ENCODE results near the gene KLK3.

DNA sequence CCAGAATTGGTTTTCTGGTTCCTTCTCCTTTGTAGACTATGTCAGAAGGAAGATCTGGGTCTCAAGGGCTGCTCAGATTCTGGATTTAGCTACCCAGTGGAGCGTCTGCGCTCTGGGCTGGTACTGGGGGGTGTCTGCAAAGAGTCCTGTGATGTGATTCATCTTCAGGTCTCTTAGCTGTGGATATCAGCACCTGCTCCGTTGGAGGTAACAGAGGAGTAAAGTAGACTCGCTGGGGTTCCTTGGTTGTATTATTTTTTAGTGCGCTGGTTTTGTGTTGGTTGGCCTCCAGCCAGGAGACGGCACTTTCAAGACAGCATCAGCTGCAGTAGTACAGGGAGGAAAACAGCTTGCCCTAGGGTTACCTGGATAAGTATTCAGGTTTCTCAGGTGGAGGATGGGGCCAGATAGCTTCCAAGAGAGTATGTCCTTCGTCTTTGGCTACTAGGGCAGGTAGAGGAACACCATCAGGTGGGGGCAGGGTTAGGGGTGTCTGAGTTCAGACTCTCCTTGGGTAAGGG is 11.0 kb upstream of the KLK3 start:
- TF ChIP-seq, protein P1, sequence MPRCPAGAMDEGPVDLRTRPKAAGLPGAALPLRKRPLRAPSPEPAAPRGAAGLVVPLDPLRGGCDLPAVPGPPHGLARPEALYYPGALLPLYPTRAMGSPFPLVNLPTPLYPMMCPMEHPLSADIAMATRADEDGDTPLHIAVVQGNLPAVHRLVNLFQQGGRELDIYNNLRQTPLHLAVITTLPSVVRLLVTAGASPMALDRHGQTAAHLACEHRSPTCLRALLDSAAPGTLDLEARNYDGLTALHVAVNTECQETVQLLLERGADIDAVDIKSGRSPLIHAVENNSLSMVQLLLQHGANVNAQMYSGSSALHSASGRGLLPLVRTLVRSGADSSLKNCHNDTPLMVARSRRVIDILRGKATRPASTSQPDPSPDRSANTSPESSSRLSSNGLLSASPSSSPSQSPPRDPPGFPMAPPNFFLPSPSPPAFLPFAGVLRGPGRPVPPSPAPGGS (CRISPR knock-in tag; IDR thresholded peaks at IDR 0.05), result no peak
- TF ChIP-seq, protein P2, sequence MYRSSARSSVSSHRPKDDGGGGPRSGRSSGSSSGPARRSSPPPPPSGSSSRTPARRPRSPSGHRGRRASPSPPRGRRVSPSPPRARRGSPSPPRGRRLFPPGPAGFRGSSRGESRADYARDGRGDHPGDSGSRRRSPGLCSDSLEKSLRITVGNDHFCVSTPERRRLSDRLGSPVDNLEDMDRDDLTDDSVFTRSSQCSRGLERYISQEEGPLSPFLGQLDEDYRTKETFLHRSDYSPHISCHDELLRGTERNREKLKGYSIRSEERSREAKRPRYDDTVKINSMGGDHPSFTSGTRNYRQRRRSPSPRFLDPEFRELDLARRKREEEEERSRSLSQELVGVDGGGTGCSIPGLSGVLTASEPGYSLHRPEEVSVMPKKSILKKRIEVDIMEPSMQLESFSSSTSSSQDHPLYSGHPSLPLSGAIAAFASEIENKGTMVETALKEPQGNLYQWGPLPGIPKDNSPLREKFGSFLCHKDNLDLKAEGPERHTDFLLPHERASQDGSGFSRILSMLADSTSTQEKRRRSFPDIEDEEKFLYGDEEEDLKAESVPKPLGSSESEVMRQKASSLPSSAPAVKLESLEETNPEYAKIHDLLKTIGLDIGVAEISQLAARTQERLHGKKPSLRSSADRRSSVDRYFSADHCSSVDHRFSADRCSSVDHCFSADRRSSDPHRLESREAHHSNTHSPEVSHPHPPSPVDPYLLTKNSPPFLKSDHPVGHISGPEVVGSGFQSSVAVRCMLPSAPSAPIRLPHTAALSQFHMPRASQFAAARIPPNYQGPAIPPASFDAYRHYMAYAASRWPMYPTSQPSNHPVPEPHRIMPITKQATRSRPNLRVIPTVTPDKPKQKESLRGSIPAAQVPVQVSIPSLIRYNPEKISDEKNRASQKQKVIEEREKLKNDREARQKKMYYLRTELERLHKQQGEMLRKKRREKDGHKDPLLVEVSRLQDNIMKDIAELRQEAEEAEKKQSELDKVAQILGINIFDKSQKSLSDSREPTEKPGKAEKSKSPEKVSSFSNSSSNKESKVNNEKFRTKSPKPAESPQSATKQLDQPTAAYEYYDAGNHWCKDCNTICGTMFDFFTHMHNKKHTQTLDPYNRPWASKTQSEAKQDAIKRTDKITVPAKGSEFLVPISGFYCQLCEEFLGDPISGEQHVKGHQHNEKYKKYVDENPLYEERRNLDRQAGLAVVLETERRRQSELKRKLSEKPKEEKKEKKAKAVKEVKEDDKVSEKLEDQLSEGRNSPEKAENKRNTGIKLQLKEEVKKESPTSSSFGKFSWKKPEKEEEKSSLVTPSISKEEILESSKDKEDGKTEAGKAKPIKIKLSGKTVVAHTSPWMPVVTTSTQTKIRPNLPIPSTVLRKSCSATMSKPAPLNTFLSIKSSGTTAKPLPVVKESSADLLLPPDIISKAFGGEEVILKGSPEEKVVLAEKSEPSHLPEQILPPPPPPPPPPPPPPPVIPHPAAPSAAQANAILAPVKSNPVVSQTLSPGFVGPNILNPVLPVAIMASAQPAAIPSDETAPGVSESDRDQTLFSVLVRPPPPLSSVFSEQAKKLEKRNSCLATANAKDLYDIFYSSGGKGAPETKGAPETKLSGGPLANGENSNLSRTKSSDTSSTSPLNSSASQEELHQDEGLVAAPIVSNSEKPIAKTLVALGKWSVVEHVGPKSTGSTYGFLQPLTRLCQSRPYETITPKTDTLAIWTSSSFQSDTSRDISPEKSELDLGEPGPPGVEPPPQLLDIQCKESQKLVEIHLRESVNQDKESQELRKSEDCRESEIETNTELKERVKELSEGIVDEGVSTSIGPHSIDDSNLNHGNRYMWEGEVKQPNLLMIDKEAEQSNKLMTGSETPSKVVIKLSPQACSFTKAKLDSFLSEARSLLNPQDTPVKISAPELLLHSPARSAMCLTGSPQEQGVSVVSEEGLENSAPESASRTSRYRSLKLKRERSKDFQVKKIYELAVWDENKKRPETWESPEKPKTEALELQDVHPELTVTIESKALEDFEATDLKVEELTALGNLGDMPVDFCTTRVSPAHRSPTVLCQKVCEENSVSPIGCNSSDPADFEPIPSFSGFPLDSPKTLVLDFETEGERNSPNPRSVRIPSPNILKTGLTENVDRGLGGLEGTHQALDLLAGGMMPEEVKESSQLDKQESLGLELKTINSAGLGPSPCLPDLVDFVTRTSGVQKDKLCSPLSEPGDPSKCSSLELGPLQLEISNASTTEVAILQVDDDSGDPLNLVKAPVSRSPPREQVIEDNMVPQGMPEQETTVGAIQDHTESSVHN (CRISPR knock-in tag; IDR thresholded peaks at IDR 0.05), result no peak
- TF ChIP-seq, protein P3, sequence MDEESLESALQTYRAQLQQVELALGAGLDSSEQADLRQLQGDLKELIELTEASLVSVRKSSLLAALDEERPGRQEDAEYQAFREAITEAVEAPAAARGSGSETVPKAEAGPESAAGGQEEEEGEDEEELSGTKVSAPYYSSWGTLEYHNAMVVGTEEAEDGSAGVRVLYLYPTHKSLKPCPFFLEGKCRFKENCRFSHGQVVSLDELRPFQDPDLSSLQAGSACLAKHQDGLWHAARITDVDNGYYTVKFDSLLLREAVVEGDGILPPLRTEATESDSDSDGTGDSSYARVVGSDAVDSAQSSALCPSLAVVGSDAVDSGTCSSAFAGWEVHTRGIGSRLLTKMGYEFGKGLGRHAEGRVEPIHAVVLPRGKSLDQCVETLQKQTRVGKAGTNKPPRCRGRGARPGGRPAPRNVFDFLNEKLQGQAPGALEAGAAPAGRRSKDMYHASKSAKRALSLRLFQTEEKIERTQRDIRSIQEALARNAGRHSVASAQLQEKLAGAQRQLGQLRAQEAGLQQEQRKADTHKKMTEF (CRISPR knock-in tag; IDR thresholded peaks at IDR 0.05), result no peak
- TF ChIP-seq ZNF678 (CRISPR knock-in tag; IDR thresholded peaks at IDR 0.05) (no peak), ZNF556 (CRISPR knock-in tag; IDR thresholded peaks at IDR 0.05; ENCODE audit: borderline replicate concordance) (no peak), EZH2 (conservative IDR thresholded peaks at IDR 0.05; ENCODE audit: low read depth, low read length) (no peak), ZBTB7A (CRISPR knock-in tag; IDR thresholded peaks at IDR 0.05) (no peak), ETV6 (CRISPR knock-in tag; conservative IDR thresholded peaks at IDR 0.05) (no peak), EP300 (IDR thresholded peaks at IDR 0.05; ENCODE audit: low read depth in 2 of 2, low read length in 2 of 2) (no peak), EP300 (CRISPR knock-in tag; IDR thresholded peaks at IDR 0.05; ENCODE audit: borderline replicate concordance) (no peak)
- TF ChIP-seq, protein P4, sequence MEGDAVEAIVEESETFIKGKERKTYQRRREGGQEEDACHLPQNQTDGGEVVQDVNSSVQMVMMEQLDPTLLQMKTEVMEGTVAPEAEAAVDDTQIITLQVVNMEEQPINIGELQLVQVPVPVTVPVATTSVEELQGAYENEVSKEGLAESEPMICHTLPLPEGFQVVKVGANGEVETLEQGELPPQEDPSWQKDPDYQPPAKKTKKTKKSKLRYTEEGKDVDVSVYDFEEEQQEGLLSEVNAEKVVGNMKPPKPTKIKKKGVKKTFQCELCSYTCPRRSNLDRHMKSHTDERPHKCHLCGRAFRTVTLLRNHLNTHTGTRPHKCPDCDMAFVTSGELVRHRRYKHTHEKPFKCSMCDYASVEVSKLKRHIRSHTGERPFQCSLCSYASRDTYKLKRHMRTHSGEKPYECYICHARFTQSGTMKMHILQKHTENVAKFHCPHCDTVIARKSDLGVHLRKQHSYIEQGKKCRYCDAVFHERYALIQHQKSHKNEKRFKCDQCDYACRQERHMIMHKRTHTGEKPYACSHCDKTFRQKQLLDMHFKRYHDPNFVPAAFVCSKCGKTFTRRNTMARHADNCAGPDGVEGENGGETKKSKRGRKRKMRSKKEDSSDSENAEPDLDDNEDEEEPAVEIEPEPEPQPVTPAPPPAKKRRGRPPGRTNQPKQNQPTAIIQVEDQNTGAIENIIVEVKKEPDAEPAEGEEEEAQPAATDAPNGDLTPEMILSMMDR (CRISPR knock-in tag; IDR thresholded peaks at IDR 0.05), result no peak
- TF ChIP-seq, protein P5, sequence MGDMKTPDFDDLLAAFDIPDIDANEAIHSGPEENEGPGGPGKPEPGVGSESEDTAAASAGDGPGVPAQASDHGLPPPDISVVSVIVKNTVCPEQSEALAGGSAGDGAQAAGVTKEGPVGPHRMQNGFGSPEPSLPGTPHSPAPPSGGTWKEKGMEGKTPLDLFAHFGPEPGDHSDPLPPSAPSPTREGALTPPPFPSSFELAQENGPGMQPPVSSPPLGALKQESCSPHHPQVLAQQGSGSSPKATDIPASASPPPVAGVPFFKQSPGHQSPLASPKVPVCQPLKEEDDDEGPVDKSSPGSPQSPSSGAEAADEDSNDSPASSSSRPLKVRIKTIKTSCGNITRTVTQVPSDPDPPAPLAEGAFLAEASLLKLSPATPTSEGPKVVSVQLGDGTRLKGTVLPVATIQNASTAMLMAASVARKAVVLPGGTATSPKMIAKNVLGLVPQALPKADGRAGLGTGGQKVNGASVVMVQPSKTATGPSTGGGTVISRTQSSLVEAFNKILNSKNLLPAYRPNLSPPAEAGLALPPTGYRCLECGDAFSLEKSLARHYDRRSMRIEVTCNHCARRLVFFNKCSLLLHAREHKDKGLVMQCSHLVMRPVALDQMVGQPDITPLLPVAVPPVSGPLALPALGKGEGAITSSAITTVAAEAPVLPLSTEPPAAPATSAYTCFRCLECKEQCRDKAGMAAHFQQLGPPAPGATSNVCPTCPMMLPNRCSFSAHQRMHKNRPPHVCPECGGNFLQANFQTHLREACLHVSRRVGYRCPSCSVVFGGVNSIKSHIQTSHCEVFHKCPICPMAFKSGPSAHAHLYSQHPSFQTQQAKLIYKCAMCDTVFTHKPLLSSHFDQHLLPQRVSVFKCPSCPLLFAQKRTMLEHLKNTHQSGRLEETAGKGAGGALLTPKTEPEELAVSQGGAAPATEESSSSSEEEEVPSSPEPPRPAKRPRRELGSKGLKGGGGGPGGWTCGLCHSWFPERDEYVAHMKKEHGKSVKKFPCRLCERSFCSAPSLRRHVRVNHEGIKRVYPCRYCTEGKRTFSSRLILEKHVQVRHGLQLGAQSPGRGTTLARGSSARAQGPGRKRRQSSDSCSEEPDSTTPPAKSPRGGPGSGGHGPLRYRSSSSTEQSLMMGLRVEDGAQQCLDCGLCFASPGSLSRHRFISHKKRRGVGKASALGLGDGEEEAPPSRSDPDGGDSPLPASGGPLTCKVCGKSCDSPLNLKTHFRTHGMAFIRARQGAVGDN (CRISPR knock-in tag; IDR thresholded peaks at IDR 0.05), result no peak

Measured in HepG2 (cell line).